HepG2 (cell line): ENCODE results near the gene SHC1. TPM values are rescaled to one million over a fixed set of nuclear protein-coding genes. Genes with fewer than 3 reads are reported as not detected.

Experiments used
- AKAP8 ChIP-seq: sonication (generic); formaldehyde crosslinking; IDR thresholded peaks from 2 replicates; pipeline ENCODE4 v1.5.1; 2020; ENCODE audit warnings: mild to moderate bottlenecking, missing genetic modification reagents
- ASH2L ChIP-seq: fragments of 300-600, 200-600 bp; sonication (generic); IDR thresholded peaks from 2 replicates; pipeline ENCODE4 v1.7.0; 2017; ENCODE audit warnings: low read depth, mild to moderate bottlenecking, moderate library complexity, mixed read lengths, low read length; ENCODE audit not compliant: insufficient read length
- BCLAF1 ChIP-seq: fragments of 450-650 bp; IDR thresholded peaks from 2 replicates; pipeline ENCODE4 v1.6.1; 2017; ENCODE audit warnings: mild to moderate bottlenecking
- FLYWCH1 ChIP-seq: sonication (generic); formaldehyde crosslinking; IDR thresholded peaks from 2 replicates; pipeline ENCODE4 v1.8.1; 2023; ENCODE audit warnings: mild to moderate bottlenecking, missing genetic modification reagents
- KAT7 ChIP-seq: IDR thresholded peaks from 2 replicates; pipeline ENCODE4 v1.6.1; 2018; ENCODE audit warnings: borderline replicate concordance, missing compliant biosample characterization
- NKX3-1 ChIP-seq: sonication (generic); formaldehyde crosslinking; IDR thresholded peaks from 2 replicates; pipeline ENCODE4 v1.5.0; 2020; ENCODE audit warnings: missing genetic modification reagents
- RAD21 ChIP-seq: fragments of 450-650 bp; formaldehyde crosslinking; IDR thresholded peaks from 2 replicates; pipeline ENCODE4 v1.5.0; 2020; ENCODE audit warnings: mild to moderate bottlenecking
- SAP130 ChIP-seq: IDR thresholded peaks from 2 replicates; pipeline ENCODE4 v1.6.1; 2016; ENCODE audit warnings: low read depth
- SNRNP70 ChIP-seq: fragments of 200-400 bp; formaldehyde crosslinking; IDR thresholded peaks from 2 replicates; pipeline ENCODE4 v1.6.1; 2017; ENCODE audit warnings: mild to moderate bottlenecking, low read depth, low read length, moderate library complexity
- TERF1 ChIP-seq: sonication (generic); formaldehyde crosslinking; IDR thresholded peaks from 2 replicates; pipeline ENCODE4 v1.8.0; 2022; ENCODE audit warnings: mild to moderate bottlenecking, missing genetic modification reagents, moderate library complexity
- TRIM24 ChIP-seq: sonication (generic); formaldehyde crosslinking; IDR thresholded peaks from 2 replicates; pipeline ENCODE4 v1.8.0; 2022; ENCODE audit warnings: mild to moderate bottlenecking, missing genetic modification reagents
- ZBTB26 ChIP-seq: IDR thresholded peaks from 2 replicates; pipeline ENCODE4 v1.6.1; 2016; ENCODE audit warnings: missing compliant biosample characterization, missing genetic modification reagents, borderline replicate concordance
- ZNF17 ChIP-seq: sonication (generic); formaldehyde crosslinking; IDR thresholded peaks from 2 replicates; pipeline ENCODE4 v1.5.0; 2020; ENCODE audit warnings: mild to moderate bottlenecking, missing genetic modification reagents
- ZNF20 ChIP-seq: sonication (generic); formaldehyde crosslinking; IDR thresholded peaks from 2 replicates; pipeline ENCODE4 v1.4.0; 2020; ENCODE audit warnings: mild to moderate bottlenecking, moderate library complexity, missing genetic modification reagents
- ZNF225 ChIP-seq: sonication (generic); formaldehyde crosslinking; IDR thresholded peaks from 2 replicates; pipeline ENCODE4 v1.4.0; 2020; ENCODE audit warnings: mild to moderate bottlenecking, missing genetic modification reagents
- ZNF362 ChIP-seq: sonication (generic); formaldehyde crosslinking; IDR thresholded peaks from 2 replicates; pipeline ENCODE4 v1.4.0; 2020; ENCODE audit warnings: missing genetic modification reagents, mild to moderate bottlenecking, borderline replicate concordance
- ZNF550 ChIP-seq: sonication (generic); formaldehyde crosslinking; IDR thresholded peaks from 2 replicates; pipeline ENCODE4 v1.4.0; 2020; ENCODE audit warnings: mild to moderate bottlenecking, missing genetic modification reagents, borderline replicate concordance
- ZNF672 ChIP-seq: sonication (generic); formaldehyde crosslinking; IDR thresholded peaks from 2 replicates; pipeline ENCODE4 v1.8.1; 2022; ENCODE audit warnings: missing genetic modification reagents
- ZNF740 ChIP-seq: sonication (generic); formaldehyde crosslinking; IDR thresholded peaks from 2 replicates; pipeline ENCODE4 v1.4.0; 2020; ENCODE audit warnings: missing genetic modification reagents
- polyA plus RNA-seq, 8 experiments: library from polyadenylated mRNA; depleted of rRNA in 3 of 8; stranded (reverse) in 7 of 8; unstranded in 1 of 8; fragments of >200 nt; fragmentation: Illumina TruSeq in 4 of 8; extraction: Trizol in 4 of 8; gene quantifications; 2 replicates each; pipeline versions ENCODE4 v1.2.1 to v1.2.3, GENCODE V29; 2011 to 2016; ENCODE audit warnings: low read depth in 4 of 8, missing spikeins in 1 of 8, mixed read lengths in 1 of 8; ENCODE audit not compliant: insufficient read depth in 1 of 8
- total RNA-seq, 5 experiments: library from RNA; depleted of rRNA; stranded (reverse); fragments of >200 nt; fragmentation: Illumina TruSeq; extraction: Trizol; gene quantifications; 2 replicates each; pipeline ENCODE4 v1.2.3, GENCODE V29; 2016; ENCODE audit warnings: low read depth in 1 of 5

Gene SHC1
- total and polyA plus RNA-seq, 2 of the 13 experiments (the other 11 are each of a cell fraction or from before 2014, with no cell fraction given), result 52.0 to 137 TPM

- TF ChIP-seq ZNF20 (CRISPR knock-in tag), result 0 out of 2 replicates have a peak, but pooled peaks have one; percentile 61
- TF ChIP-seq FLYWCH1, result peak; percentile 99
- no peak for TF ChIP-seq BCLAF1
- peak; percentile 98 for TF ChIP-seq ZNF17 (CRISPR knock-in tag)
- TF ChIP-seq TRIM24 (CRISPR knock-in tag), result no peak
- TF ChIP-seq ASH2L, result no peak
- TF ChIP-seq KAT7 (CRISPR knock-in tag), result peak; percentile 65; the same call in 1 of the 2 replicates
- peak; percentile 92 for TF ChIP-seq AKAP8 (CRISPR knock-in tag)
- TF ChIP-seq ZNF550 (CRISPR knock-in tag), result no peak
- TF ChIP-seq NKX3-1 (CRISPR knock-in tag), result peak; percentile 94
- TF ChIP-seq ZNF362 (CRISPR knock-in tag), result peak; percentile 80
- peak; percentile 99 for TF ChIP-seq TERF1 (CRISPR knock-in tag)
- TF ChIP-seq ZNF672 (CRISPR knock-in tag), result peak; percentile 95
- TF ChIP-seq ZNF225, result peak; percentile 94
- peak; percentile 90 for TF ChIP-seq SAP130 (CRISPR knock-in tag)
- TF ChIP-seq ZNF740 (CRISPR knock-in tag), result peak; percentile 96
- TF ChIP-seq ZBTB26 (CRISPR knock-in tag), result peak; percentile 91
- peak; percentile 68 for TF ChIP-seq RAD21
- TF ChIP-seq SNRNP70, result no peak
These were observed 33.9 kb downstream of the SHC1 start, which contains the start of gene PMVK (continued) for GRCh38 chr1:154936555-154937084.
